Astrocyte of the cerebellum (primary cell): ENCODE data around the gene ARPP19.
A peak's percentile ranks its signal among the peaks of the same experiment; 100 is the strongest.
"Not testable (repeated sequence)": the region's sequence is repeated elsewhere in the genome, so short reads cannot be mapped to it uniquely, and the experiment has no call there.

ENCODE experiments used
- DNase-seq: peaks from one replicate; pipeline ENCODE4 v3.0.0-alpha.2; 2011; ENCODE audit warnings: low read depth
- H3K4me3 ChIP-seq: 2 replicates; pipeline ENCODE4 v1.5.1; 2011; ENCODE audit warnings: mild to moderate bottlenecking, low read depth, low read length, moderate library complexity
- CTCF ChIP-seq: IDR thresholded peaks from 2 replicates; pipeline ENCODE4 v1.5.1; 2012; ENCODE audit warnings: low read length, low read depth, moderate library complexity, mild to moderate bottlenecking; ENCODE audit errors: missing control alignments
- in situ Hi-C: cut with HindIII; loops from 2 replicates; pipeline ENCODE4 v1.10.0; 2017; ENCODE audit warnings: low sequenced_read_pairs

ARPP19 gene

GRCh38 chr15:52576692-52577091 lies 7.9 kb upstream of the ARPP19 start:
- in situ Hi-C loops, result no loop called here
- no peak for TF ChIP-seq CTCF
- H3K4me3 ChIP-seq, result no peak overlapping the region
- no peak for DNase-seq

- H3K4me3 ChIP-seq, DNase-seq, in situ Hi-C loops: not testable (repeated sequence)
Measured at GRCh38 chr15:52575573-52575972, 6.7 kb upstream of the ARPP19 start.

- TF ChIP-seq CTCF, result no peak
Measured at GRCh38 chr15:52575072-52575471, 6.2 kb upstream of the ARPP19 start.

GRCh38 chr15:52574623-52575022 lies 5.8 kb upstream of the ARPP19 start:
- in situ Hi-C loops, DNase-seq, H3K4me3 ChIP-seq: not testable (repeated sequence)

More at GRCh38 chr15:52575072-52575471, 6.2 kb upstream of the ARPP19 start:
- DNase-seq, result no peak
- in situ Hi-C loops, result no loop called here
- H3K4me3 ChIP-seq, result no peak overlapping the region

GRCh38 chr15:52567871-52568600 lies 794 bp downstream of the ARPP19 start:
- in situ Hi-C loops, result no loop called here
- H3K4me3 ChIP-seq, result peak overlapping the region; percentile 74
- TF ChIP-seq CTCF, result no peak
- DNase-seq, result no peak

- H3K4me3 ChIP-seq, result peak overlapping the region; percentile 74
- no peak for DNase-seq
- no peak for TF ChIP-seq CTCF
- in situ Hi-C loops, result no loop called here
Measured at GRCh38 chr15:52566889-52567288, 1.9 kb downstream of the ARPP19 start.

- H3K4me3 ChIP-seq, in situ Hi-C loops: not testable (repeated sequence)
- peak; percentile 90 for DNase-seq
Measured at GRCh38 chr15:52565417-52566358, 3.1 kb downstream of the ARPP19 start.

GRCh38 chr15:52563501-52564060 lies 5.2 kb downstream of the ARPP19 start:
- TF ChIP-seq CTCF, result no peak
- H3K4me3 ChIP-seq, result no peak overlapping the region
- in situ Hi-C loops, result no loop called here
- no peak for DNase-seq
